H9 (cell line): ENCODE data around the gene FSTL1. TPM values are rescaled to one million over a fixed set of nuclear protein-coding genes. Genes with fewer than 3 reads are reported as not detected.

Experiments used
- DNase-seq: peaks from one replicate; pipeline ENCODE4 v3.0.0-alpha.2; 2017
- H2AFZ ChIP-seq: one replicate; pipeline ENCODE4 v1.6.1; 2013; ENCODE audit warnings: mild to moderate bottlenecking, low read length, control low read depth, moderate library complexity
- H2AK5ac ChIP-seq: 2 replicates; pipeline ENCODE4 v1.6.1; 2013; ENCODE audit warnings: low read length, control low read depth, mixed read lengths; ENCODE audit not compliant: insufficient read length
- H2BK120ac ChIP-seq: one replicate; pipeline ENCODE4 v1.6.1; 2013; ENCODE audit warnings: low read depth, mild to moderate bottlenecking, low read length, control low read depth, inconsistent platforms; ENCODE audit not compliant: poor library complexity, severe bottlenecking
- H2BK12ac ChIP-seq: 2 replicates; pipeline ENCODE4 v1.6.1; 2013; ENCODE audit warnings: low read length, control low read depth, mixed read lengths, low read depth; ENCODE audit not compliant: insufficient read length
- H2BK15ac ChIP-seq: 2 replicates; pipeline ENCODE4 v1.6.1; 2013; ENCODE audit warnings: low read depth, low read length, control low read depth
- H2BK20ac ChIP-seq: one replicate; pipeline ENCODE4 v1.6.1; 2013; ENCODE audit warnings: low read depth, mild to moderate bottlenecking, low read length, control low read depth, inconsistent platforms; ENCODE audit not compliant: poor library complexity, severe bottlenecking
- H2BK5ac ChIP-seq: 2 replicates; pipeline ENCODE4 v1.6.1; 2013; ENCODE audit warnings: low read length, control low read depth, mixed read lengths; ENCODE audit not compliant: insufficient read length
- H3K14ac ChIP-seq: 2 replicates; pipeline ENCODE4 v1.6.1; 2013; ENCODE audit warnings: low read length, control low read depth; ENCODE audit not compliant: insufficient read depth
- H3K18ac ChIP-seq: 2 replicates; pipeline ENCODE4 v1.6.1; 2013; ENCODE audit warnings: low read depth, mild to moderate bottlenecking, mixed read lengths, low read length, control low read depth; ENCODE audit not compliant: insufficient read length
- H3K23ac ChIP-seq: 2 replicates; pipeline ENCODE4 v1.6.1; 2013; ENCODE audit warnings: low read length, control low read depth, mixed read lengths, low read depth; ENCODE audit not compliant: insufficient read length
- H3K23me2 ChIP-seq: 2 replicates; pipeline ENCODE4 v1.6.1; 2013; ENCODE audit warnings: low read depth, mild to moderate bottlenecking, mixed read lengths, low read length, control low read depth; ENCODE audit not compliant: insufficient read length, poor library complexity, severe bottlenecking
- H3K27ac ChIP-seq: 2 replicates; pipeline ENCODE4 v1.5.1; 2013; ENCODE audit warnings: low read length, control low read depth, mixed read lengths, low read depth; ENCODE audit not compliant: insufficient read length
- H3K27me3 ChIP-seq: 2 replicates; pipeline ENCODE4 v1.6.1; 2013; ENCODE audit warnings: low read length, control low read depth, inconsistent platforms; ENCODE audit not compliant: insufficient read depth
- H3K4ac ChIP-seq: 2 replicates; pipeline ENCODE4 v1.6.1; 2013; ENCODE audit warnings: low read depth, mild to moderate bottlenecking, control low read depth, inconsistent platforms, low read length, moderate library complexity
- H3K4me1 ChIP-seq: 2 replicates; pipeline ENCODE4 v1.6.1; 2013; ENCODE audit warnings: low read length, control low read depth, inconsistent platforms; ENCODE audit not compliant: insufficient read depth
- H3K4me2 ChIP-seq: 2 replicates; pipeline ENCODE4 v1.6.1; 2013; ENCODE audit warnings: low read length, control low read depth, mixed read lengths; ENCODE audit not compliant: insufficient read length, insufficient read depth
- H3K56ac ChIP-seq: 2 replicates; pipeline ENCODE4 v1.6.1; 2013; ENCODE audit warnings: low read depth, mild to moderate bottlenecking, mixed read lengths, low read length, control low read depth; ENCODE audit not compliant: insufficient read length
- H3K79me1 ChIP-seq: 2 replicates; pipeline ENCODE4 v1.6.1; 2013; ENCODE audit warnings: low read depth, mild to moderate bottlenecking, moderate library complexity, low read length, control low read depth, inconsistent platforms; ENCODE audit not compliant: insufficient read depth, poor library complexity, severe bottlenecking
- H3K79me2 ChIP-seq: 2 replicates; pipeline ENCODE4 v1.6.1; 2013; ENCODE audit warnings: low read length, control low read depth, inconsistent platforms; ENCODE audit not compliant: insufficient read depth
- H3K9ac ChIP-seq: 2 replicates; pipeline ENCODE4 v1.6.1; 2013; ENCODE audit warnings: low read length, control low read depth, mixed read lengths; ENCODE audit not compliant: insufficient read length; ENCODE audit errors: extremely low read depth
- H3K9me3 ChIP-seq: one replicate; pipeline ENCODE4 v1.6.1; 2013; ENCODE audit warnings: low read depth, low read length, inconsistent platforms; ENCODE audit not compliant: control insufficient read depth
- H3T11ph ChIP-seq: one replicate; pipeline ENCODE4 v1.6.1; 2013; ENCODE audit warnings: mild to moderate bottlenecking, low read length, control low read depth, inconsistent platforms
- H4K20me1 ChIP-seq: one replicate; pipeline ENCODE4 v1.6.1; 2013; ENCODE audit not compliant: control insufficient read depth, insufficient read length, insufficient read depth
- H4K5ac ChIP-seq: 2 replicates; pipeline ENCODE4 v1.6.1; 2013; ENCODE audit warnings: low read depth, mild to moderate bottlenecking, mixed read lengths, low read length, control low read depth; ENCODE audit not compliant: insufficient read length
- H4K8ac ChIP-seq: replicated peaks from 2 replicates; pipeline ENCODE4 v1.6.1; 2013; ENCODE audit warnings: low read length, control low read depth, mixed read lengths, low read depth; ENCODE audit not compliant: insufficient read length
- H4K91ac ChIP-seq: 2 replicates; pipeline ENCODE4 v1.6.1; 2013; ENCODE audit warnings: low read depth, mild to moderate bottlenecking, moderate library complexity, mixed read lengths, low read length, control low read depth; ENCODE audit not compliant: insufficient read length
- H3K27ac Mint-ChIP-seq, 3 experiments: 2 replicates in 2 of 3; 3 replicates in 1 of 3; pipeline ENCODE4 v1.8.0; 2020 to 2021; ENCODE audit warnings: mixed read lengths in 3 of 3, mild to moderate bottlenecking in 1 of 3, moderate library complexity in 1 of 3
- H3K27me3 Mint-ChIP-seq: 2 replicates; pipeline ENCODE4 v1.8.0; 2021; ENCODE audit warnings: low read depth, mild to moderate bottlenecking, moderate library complexity, mixed read lengths
- H3K36me3 Mint-ChIP-seq, 3 experiments: 2 replicates in 2 of 3; 3 replicates in 1 of 3; pipeline ENCODE4 v1.8.0; 2020 to 2021; ENCODE audit warnings: low read depth in 3 of 3, mixed read lengths in 3 of 3; ENCODE audit not compliant: insufficient read depth in 1 of 3
- H3K4me1 Mint-ChIP-seq, 2 experiments: 2 replicates each; pipeline ENCODE4 v1.8.0; 2020; ENCODE audit warnings: mixed read lengths in 2 of 2
- H3K4me3 Mint-ChIP-seq, 2 experiments: 2 replicates in 1 of 2; 3 replicates in 1 of 2; pipeline ENCODE4 v1.8.0; 2020 to 2021; ENCODE audit warnings: mild to moderate bottlenecking in 2 of 2, mixed read lengths in 2 of 2, moderate library complexity in 1 of 2
- H3K9me3 Mint-ChIP-seq, 2 experiments: 2 replicates in 1 of 2; 3 replicates in 1 of 2; pipeline ENCODE4 v1.8.0; 2020; ENCODE audit warnings: mild to moderate bottlenecking in 2 of 2, mixed read lengths in 2 of 2, moderate library complexity in 1 of 2
- WGBS: extraction: QIAGEN DNeasy Blood & Tissue Kit; methylation state at CpG from one replicate; pipeline ENCODE4 v1.1.7; 2013; ENCODE audit warnings: missing lambda C conversion rate, low lambda C conversion rate, mixed read lengths; ENCODE audit not compliant: insufficient read length; ENCODE audit errors: extremely low coverage; 5-methylcytosine and 5-hydroxymethylcytosine counted together
- total RNA-seq: library from RNA; stranded (reverse); gene quantifications from 2 replicates; pipeline ENCODE4 v1.2.1, GENCODE V29; 2021
- TF ChIP-seq, protein P1 (sequence below): fragments of 200-600 bp; sonication (generic); conservative IDR thresholded peaks from 3 replicates; pipeline ENCODE4 v1.8.0; 2021; ENCODE audit warnings: antibody characterized with exemption, mild to moderate bottlenecking

FSTL1 gene
- total RNA-seq, 1 experiment from 2014 or later, result 326 TPM

DNA sequence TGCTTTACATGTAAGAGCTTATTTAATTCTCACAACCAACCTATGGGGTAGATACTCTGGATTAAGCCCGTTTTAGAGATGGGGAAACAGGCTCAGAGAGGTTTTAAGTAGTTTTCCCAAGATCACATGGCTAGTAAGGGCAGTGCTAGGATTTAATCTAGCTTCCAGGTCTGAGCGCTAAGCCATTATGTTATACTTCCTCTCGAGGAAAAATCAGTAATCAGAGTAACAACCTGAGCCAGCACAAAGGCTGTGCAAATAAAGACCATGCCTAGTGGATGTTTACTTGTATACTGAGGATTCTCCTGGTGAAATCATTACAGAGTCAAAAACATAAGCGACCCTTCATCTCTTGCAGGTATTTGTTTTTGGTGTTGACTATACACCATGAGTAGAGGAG, 9.0 kb downstream of the FSTL1 start:
- Histone ChIP-seq H3T11ph (no peak overlapping the region), H2BK15ac (no peak overlapping the region), H3K9ac (no peak overlapping the region), H2BK20ac (no peak overlapping the region), H3K4me2 (no peak overlapping the region), H3K79me1 (no peaks in the 10 kb centered on the region), H3K4ac (no peak overlapping the region), H4K5ac (no peak overlapping the region), H3K79me2 (peaks cover 8% of the 10 kb centered on the region; the same call in 1 of the 2 replicates), H3K56ac (no peak overlapping the region), H2AK5ac (no peak overlapping the region), H4K8ac (no peak overlapping the region), H3K14ac (no peak overlapping the region), H3K9me3 (no peaks in the 10 kb centered on the region), H4K91ac (no peak overlapping the region), H2BK120ac (no peak overlapping the region), H2BK12ac (no peak overlapping the region), H4K20me1 (no peaks in the 10 kb centered on the region), H2BK5ac (no peak overlapping the region), H3K18ac (no peak overlapping the region), H3K27me3 (no peaks in the 10 kb centered on the region), H2AFZ (no peak overlapping the region), H3K27ac (no peak overlapping the region), H3K23ac (no peak overlapping the region), H3K4me1 (no peaks in the 10 kb centered on the region), H3K23me2 (no peaks in the 10 kb centered on the region)
- DNase-seq, result no peak
- no CpG with 5 or more reads among the region's 4 CpGs for WGBS
- H3K27ac Mint-ChIP-seq, result peak overlapping the region in 2 of 3 experiments; percentile 63 to 82; a peak in 3 of 7 replicates
- peaks cover 19 to 44% (median 39%) of the 10 kb centered on the region in 3 experiments for H3K36me3 Mint-ChIP-seq
- no peak overlapping the region for H3K4me3 Mint-ChIP-seq
- no peaks in the 10 kb centered on the region for H3K9me3 Mint-ChIP-seq
- H3K4me1 Mint-ChIP-seq, result peaks cover 21 to 36% of the 10 kb centered on the region in 2 experiments
- no peaks in the 10 kb centered on the region for H3K27me3 Mint-ChIP-seq
- TF ChIP-seq, protein P1, sequence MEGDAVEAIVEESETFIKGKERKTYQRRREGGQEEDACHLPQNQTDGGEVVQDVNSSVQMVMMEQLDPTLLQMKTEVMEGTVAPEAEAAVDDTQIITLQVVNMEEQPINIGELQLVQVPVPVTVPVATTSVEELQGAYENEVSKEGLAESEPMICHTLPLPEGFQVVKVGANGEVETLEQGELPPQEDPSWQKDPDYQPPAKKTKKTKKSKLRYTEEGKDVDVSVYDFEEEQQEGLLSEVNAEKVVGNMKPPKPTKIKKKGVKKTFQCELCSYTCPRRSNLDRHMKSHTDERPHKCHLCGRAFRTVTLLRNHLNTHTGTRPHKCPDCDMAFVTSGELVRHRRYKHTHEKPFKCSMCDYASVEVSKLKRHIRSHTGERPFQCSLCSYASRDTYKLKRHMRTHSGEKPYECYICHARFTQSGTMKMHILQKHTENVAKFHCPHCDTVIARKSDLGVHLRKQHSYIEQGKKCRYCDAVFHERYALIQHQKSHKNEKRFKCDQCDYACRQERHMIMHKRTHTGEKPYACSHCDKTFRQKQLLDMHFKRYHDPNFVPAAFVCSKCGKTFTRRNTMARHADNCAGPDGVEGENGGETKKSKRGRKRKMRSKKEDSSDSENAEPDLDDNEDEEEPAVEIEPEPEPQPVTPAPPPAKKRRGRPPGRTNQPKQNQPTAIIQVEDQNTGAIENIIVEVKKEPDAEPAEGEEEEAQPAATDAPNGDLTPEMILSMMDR, result no peak
